HG03097 (cell line): ENCODE measurements around the gene DSP.

Experiments used
- ATAC-seq: cut with Tn5 transposase; IDR thresholded peaks from one replicate; pipeline ENCODE4 v1.9.1; 2021; ENCODE audit not compliant: unreplicated experiment, low FRiP score

The DSP gene

GRCh38 chr6:7589949-7590917, 48.8 kb downstream of the DSP start, which contains the start of gene SNRNP48:
TSS of gene SNRNP48 (plus strand) at chr6:7590198. CDS start at chr6:7590258, 60 bp downstream.
- ATAC-seq = peak; percentile 100

- ATAC-seq = no peak
These were observed 49.4 kb downstream of the DSP start for GRCh38 chr6:7590918-7591302.

GRCh38 chr6:7591770-7592169, 50.3 kb downstream of the DSP start:
- ATAC-seq = no peak

- ATAC-seq = no peak
These were observed 51.8 kb downstream of the DSP start for GRCh38 chr6:7593229-7593628.

GRCh38 chr6:7594579-7595125, 53.2 kb downstream of the DSP start:
- no peak for ATAC-seq

GRCh38 chr6:7604003-7604402, 62.5 kb downstream of the DSP start:
- no peak for ATAC-seq

- no peak for ATAC-seq
These were observed 63.0 kb downstream of the DSP start for GRCh38 chr6:7604506-7604905.

GRCh38 chr6:7615611-7616383, 74.3 kb downstream of the DSP start:
- no peak for ATAC-seq

- no peak for ATAC-seq
These were observed 76.6 kb downstream of the DSP start for GRCh38 chr6:7617801-7618764.

- no peak for ATAC-seq
These were observed 80.3 kb downstream of the DSP start for GRCh38 chr6:7621761-7622160.

GRCh38 chr6:7624796-7625710, 83.6 kb downstream of the DSP start:
- ATAC-seq = no peak

- ATAC-seq = no peak
These were observed 87.0 kb downstream of the DSP start for GRCh38 chr6:7628479-7628878.

GRCh38 chr6:7628909-7629308, 87.4 kb downstream of the DSP start:
- ATAC-seq = no peak

- ATAC-seq = no peak
These were observed 87.8 kb downstream of the DSP start for GRCh38 chr6:7629321-7629720.

GRCh38 chr6:7630792-7631191, 89.3 kb downstream of the DSP start:
- ATAC-seq = no peak

GRCh38 chr6:7631466-7631865, 90.0 kb downstream of the DSP start:
- no peak for ATAC-seq

- no peak for ATAC-seq
These were observed 91.2 kb downstream of the DSP start for GRCh38 chr6:7632501-7633290.

- ATAC-seq = no peak
These were observed 91.9 kb downstream of the DSP start for GRCh38 chr6:7633361-7633760.
